Smooth muscle cell (in vitro differentiated cells): ENCODE measurements around the gene EFCC1. TPM values are rescaled to one million over a fixed set of nuclear protein-coding genes. Genes with fewer than 3 reads are reported as not detected.

Experiments used
- DNase-seq: peaks from one replicate; lab custom pipeline; 2025; ENCODE audit not compliant: unreplicated experiment; lab: John Stamatoyannopoulos, UW
- H2AFZ ChIP-seq: fragments of 200-600 bp; sonication (generic); 2 replicates; pipeline ENCODE4 v1.6.0; 2016; ENCODE audit warnings: antibody characterized with exemption, low read depth, mild to moderate bottlenecking
- H3F3A ChIP-seq: fragments of 200-600 bp; sonication (generic); 2 replicates; pipeline ENCODE4 v1.6.0; 2017; ENCODE audit warnings: antibody characterized with exemption, low read depth
- H3K27ac ChIP-seq: fragments of 200-600 bp; sonication (generic); 2 replicates; pipeline ENCODE4 v1.5.1; 2016; ENCODE audit warnings: low read depth, mild to moderate bottlenecking
- H3K27me3 ChIP-seq: fragments of 200-600 bp; sonication (generic); 2 replicates; pipeline ENCODE4 v1.6.1; 2016; ENCODE audit warnings: low read depth, mild to moderate bottlenecking
- H3K36me3 ChIP-seq: fragments of 200-600 bp; sonication (generic); 2 replicates; pipeline ENCODE4 v1.5.1; 2016; ENCODE audit warnings: low read depth
- H3K4me1 ChIP-seq: fragments of 200-600 bp; sonication (generic); 2 replicates; pipeline ENCODE4 v1.5.1; 2016; ENCODE audit warnings: low read depth
- H3K4me2 ChIP-seq: fragments of 200-600 bp; sonication (generic); 2 replicates; pipeline ENCODE4 v1.6.0; 2016; ENCODE audit warnings: mild to moderate bottlenecking
- H3K4me3 ChIP-seq: fragments of 200-600 bp; sonication (generic); 2 replicates; pipeline ENCODE4 v1.5.1; 2016; ENCODE audit warnings: mild to moderate bottlenecking
- H3K79me2 ChIP-seq: fragments of 200-600 bp; sonication (generic); 2 replicates; pipeline ENCODE4 v1.6.0; 2016; ENCODE audit warnings: low read depth, mild to moderate bottlenecking
- H3K9ac ChIP-seq: fragments of 200-600 bp; sonication (generic); 2 replicates; pipeline ENCODE4 v1.6.0; 2016; ENCODE audit warnings: low read depth
- H3K9me3 ChIP-seq: fragments of 200-600 bp; sonication (generic); replicated peaks from 2 replicates; pipeline ENCODE4 v1.5.1; 2016; ENCODE audit warnings: low read depth
- H4K20me1 ChIP-seq: fragments of 200-600 bp; sonication (generic); 2 replicates; pipeline ENCODE4 v1.6.0; 2016; ENCODE audit warnings: low read depth
- WGBS: methylation state at CpG from one replicate; pipeline ENCODE4 v1.1.7; 2016; ENCODE audit warnings: low lambda C conversion rate; 5-methylcytosine and 5-hydroxymethylcytosine counted together
- polyA plus RNA-seq: library from polyadenylated mRNA; unstranded; fragments of >200 nt; fragmentation: Nextera tagmentation; extraction: Ambion mirVana; gene quantifications from 2 replicates; pipeline ENCODE4 v1.2.1, GENCODE V29; 2016
- total RNA-seq: library from RNA; depleted of rRNA; stranded (reverse); fragments of >200 nt; gene quantifications from 2 replicates; pipeline ENCODE4 v1.2.3, GENCODE V29; 2014
- TF ChIP-seq, protein P1 (sequence below): fragments of 200-600 bp; sonication (generic); IDR thresholded peaks from 2 replicates; pipeline ENCODE4 v1.5.1; 2017; ENCODE audit warnings: borderline replicate concordance, mild to moderate bottlenecking, antibody characterized with exemption; ENCODE audit not compliant: insufficient read depth, poor library complexity, severe bottlenecking

The EFCC1 gene
- total and polyA plus RNA-seq, 2 experiments from 2014 or later: 0.26 TPM; not detected in 1

GRCh38 chr3:128965818-128966217 lies 35.3 kb upstream of the EFCC1 start:
- H3K9ac ChIP-seq: no peak overlapping the region

DNA sequence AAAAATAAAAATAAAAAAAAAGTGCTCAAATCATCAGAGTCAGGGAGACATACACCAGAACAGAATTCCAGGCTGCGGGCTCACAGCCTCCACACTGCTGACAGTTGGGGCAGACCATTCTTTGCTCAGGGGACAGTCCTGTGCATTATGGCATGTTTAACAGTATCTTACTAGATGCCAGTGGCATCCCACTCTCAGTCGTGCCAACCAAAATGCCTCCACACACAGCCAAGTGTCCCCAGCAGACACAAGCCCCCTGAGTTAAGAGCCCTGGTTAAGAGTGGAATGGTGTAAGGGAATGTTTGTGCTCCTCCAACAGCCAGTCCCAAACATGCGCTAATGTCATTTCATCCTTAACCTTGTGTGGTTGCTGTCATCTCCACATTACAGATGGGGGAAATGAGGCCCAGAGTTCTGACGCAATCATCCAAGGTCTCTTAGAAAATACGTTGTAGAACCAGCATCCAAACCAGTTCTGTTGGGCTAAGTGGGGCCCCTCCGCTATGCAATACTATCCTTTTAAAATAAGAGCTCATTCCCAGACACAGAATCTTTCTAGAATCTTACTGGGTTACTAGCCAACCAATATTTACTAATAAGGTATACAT lies 33.3 kb upstream of the EFCC1 start:
- no peaks in the 10 kb centered on the region for H3F3A ChIP-seq
- no peaks in the 10 kb centered on the region for H3K79me2 ChIP-seq
- H3K9ac ChIP-seq: no peak overlapping the region
- H3K9me3 ChIP-seq: no peaks in the 10 kb centered on the region
- TF ChIP-seq, protein P1, sequence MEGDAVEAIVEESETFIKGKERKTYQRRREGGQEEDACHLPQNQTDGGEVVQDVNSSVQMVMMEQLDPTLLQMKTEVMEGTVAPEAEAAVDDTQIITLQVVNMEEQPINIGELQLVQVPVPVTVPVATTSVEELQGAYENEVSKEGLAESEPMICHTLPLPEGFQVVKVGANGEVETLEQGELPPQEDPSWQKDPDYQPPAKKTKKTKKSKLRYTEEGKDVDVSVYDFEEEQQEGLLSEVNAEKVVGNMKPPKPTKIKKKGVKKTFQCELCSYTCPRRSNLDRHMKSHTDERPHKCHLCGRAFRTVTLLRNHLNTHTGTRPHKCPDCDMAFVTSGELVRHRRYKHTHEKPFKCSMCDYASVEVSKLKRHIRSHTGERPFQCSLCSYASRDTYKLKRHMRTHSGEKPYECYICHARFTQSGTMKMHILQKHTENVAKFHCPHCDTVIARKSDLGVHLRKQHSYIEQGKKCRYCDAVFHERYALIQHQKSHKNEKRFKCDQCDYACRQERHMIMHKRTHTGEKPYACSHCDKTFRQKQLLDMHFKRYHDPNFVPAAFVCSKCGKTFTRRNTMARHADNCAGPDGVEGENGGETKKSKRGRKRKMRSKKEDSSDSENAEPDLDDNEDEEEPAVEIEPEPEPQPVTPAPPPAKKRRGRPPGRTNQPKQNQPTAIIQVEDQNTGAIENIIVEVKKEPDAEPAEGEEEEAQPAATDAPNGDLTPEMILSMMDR: no peak
- H2AFZ ChIP-seq: no peak overlapping the region
- H3K27ac ChIP-seq: no peak overlapping the region
- 78% methylated on average over 6 of the region's 6 CpGs for whole genome bisulfite sequencing
- H4K20me1 ChIP-seq: no peaks in the 10 kb centered on the region
- no peak overlapping the region for H3K4me2 ChIP-seq
- H3K27me3 ChIP-seq: no peaks in the 10 kb centered on the region
- H3K36me3 ChIP-seq: no peaks in the 10 kb centered on the region
- no peaks in the 10 kb centered on the region for H3K4me1 ChIP-seq
- DNase-seq: no peak
- H3K4me3 ChIP-seq: no peak overlapping the region

More at GRCh38 chr3:128965818-128966217, 35.3 kb upstream of the EFCC1 start:
- no peaks in the 10 kb centered on the region for H3K4me1 ChIP-seq
- TF ChIP-seq, protein P1: no peak
- no peaks in the 10 kb centered on the region for H3K9me3 ChIP-seq
- WGBS: 90% methylated on average over 3 of the region's 3 CpGs
- no peak overlapping the region for H3K4me3 ChIP-seq
- H3K4me2 ChIP-seq: no peak overlapping the region
- H3K27ac ChIP-seq: no peak overlapping the region
- H3K27me3 ChIP-seq: no peaks in the 10 kb centered on the region
- no peak for DNase-seq
- no peaks in the 10 kb centered on the region for H4K20me1 ChIP-seq
- H3K79me2 ChIP-seq: no peaks in the 10 kb centered on the region
- no peaks in the 10 kb centered on the region for H3K36me3 ChIP-seq
- no peak overlapping the region for H2AFZ ChIP-seq
- H3F3A ChIP-seq: no peaks in the 10 kb centered on the region

DNA sequence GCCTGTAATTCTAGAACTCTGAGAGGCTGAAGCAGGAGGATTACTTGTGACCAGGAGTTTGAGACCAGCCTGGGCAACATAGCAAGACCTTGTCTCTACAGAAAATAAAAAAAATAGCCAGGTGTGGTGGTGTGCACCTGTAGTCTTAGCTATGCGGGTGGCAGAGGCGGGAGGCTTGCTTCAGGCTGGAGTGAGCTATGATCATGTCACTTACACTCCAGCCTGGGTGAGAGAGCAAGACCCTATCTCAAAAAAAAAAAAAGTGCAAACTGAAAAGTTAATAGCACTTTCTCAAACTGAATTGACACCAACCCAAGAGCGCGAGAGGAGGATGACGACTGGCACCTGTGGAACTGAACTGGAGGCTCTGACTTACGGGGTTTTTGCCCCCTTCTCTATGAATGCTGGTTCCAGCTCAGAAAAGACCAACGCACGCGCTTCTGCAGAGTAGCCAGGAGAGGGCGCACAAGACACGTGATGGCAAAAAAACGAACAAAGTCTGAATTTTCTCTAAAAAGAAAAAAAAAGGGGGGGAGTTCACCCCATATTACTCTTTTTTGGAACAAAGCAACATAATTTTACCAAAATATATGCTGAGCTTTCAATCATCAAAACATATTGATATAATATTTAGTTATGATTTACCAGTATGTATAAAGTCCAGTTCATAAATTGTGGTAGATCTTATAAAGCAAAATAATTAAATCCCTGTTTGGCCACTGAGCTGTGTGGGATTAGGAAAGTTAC lies 30.9 kb upstream of the EFCC1 start:
- H3K9ac ChIP-seq: no peak overlapping the region
- TF ChIP-seq, protein P1: peak; percentile 92

More for the DNA sequence above, 30.9 kb upstream of the EFCC1 start:
- Histone ChIP-seq H3K4me1 (no peaks in the 10 kb centered on the region), H3K27ac (no peak overlapping the region), H3K79me2 (no peaks in the 10 kb centered on the region), H4K20me1 (no peaks in the 10 kb centered on the region), H3K9me3 (no peaks in the 10 kb centered on the region), H3K4me2 (no peak overlapping the region), H2AFZ (no peak overlapping the region), H3K36me3 (no peaks in the 10 kb centered on the region), H3K4me3 (no peak overlapping the region), H3K27me3 (no peaks in the 10 kb centered on the region), H3F3A (no peaks in the 10 kb centered on the region)
- DNase-seq: no peak
- WGBS: 21% methylated on average over 12 of the region's 12 CpGs
